ENCODE measurements around the gene MADD. TPM values are rescaled to one million over a fixed set of nuclear protein-coding genes. Genes with fewer than 3 reads are reported as not detected.

The MADD gene
- total RNA-seq, 1 experiment from 2014 or later, result 42.9 TPM

DNA sequence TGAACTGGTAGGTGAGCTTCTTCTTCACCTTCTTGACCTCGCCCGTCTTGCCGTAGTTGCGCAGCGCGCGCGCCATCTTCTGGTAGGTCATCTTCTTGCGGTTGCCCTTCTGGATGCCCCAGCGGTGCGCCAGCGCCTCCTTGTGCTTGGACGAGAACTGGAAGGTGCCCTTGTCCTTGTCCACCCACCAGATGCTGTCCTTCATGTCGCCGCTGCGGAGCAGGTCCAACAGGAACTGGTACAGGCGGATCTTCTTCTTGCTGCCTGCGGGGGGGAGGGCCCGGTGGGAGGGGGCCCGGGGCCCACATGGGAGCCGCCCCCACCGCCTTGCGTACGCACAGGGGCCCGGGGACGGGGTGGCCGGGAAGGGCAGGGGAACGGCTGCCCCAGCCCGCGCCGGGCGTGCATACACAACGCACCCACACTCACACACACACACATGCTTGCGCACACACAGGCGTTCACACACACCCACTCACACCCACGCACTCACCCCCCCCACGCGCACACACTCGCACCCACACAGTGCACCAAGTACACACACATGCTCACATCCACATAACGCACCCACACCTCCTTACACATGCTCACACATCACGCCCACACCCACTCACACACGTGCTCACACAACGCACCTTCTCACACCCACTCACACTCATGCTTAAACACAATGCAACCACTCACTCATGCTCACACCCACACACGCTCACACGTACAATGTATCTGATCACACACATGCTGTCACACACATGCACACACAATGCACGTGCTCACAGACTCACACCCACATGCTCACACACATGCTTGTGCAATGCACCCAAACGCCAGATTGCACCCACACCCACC, 85.6 kb downstream of the MADD start:
- CTCF ChIA-PET, result interaction anchor here (0.6 to 1.1 kb wide), 6 partner anchors 75 to 202 kb away, joined by 3 to 10 read pairs (median 4); partner anchors contain the start of gene NR1H3

DNA sequence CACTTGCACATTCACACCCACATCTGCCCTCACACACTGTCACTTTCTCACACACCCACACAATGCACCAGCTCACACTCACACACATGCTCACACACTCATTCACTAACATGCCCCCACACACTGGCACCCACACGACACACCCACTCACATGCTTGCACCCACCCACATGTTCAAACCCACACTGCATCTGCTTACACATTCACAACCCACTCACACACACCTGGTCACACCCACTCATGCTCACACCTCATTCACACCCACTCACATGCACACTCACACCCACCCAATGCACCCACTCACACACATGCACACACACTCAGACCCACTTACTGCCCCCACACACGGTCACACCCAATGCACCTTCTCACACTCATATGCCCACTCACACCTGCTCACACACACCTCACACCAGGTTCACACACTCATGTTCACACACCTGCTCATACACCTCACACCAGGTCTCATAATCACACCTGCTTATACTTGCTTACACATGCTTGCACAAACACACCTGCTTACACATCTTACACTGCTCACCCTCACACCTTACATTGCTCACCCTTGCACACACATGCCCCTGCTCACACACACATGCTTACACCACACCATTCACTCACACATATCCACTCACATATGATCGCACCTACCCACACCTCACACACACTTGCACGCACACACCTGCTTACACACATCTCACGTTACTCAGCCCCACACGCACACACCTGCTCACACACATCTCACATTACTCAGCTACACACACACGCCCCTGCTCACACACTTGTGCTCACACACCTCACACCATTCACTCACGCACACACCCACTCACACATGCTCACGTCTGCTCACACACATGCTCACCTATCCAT, 86.4 kb downstream of the MADD start:
- CTCF ChIA-PET, result interaction anchor here (0.7 kb wide), 1 partner anchor 42 kb away, joined by 4 read pairs; no protein-coding TSS in a partner anchor
- H3K4me1 Mint-ChIP-seq (ENCODE audit: low read depth, unreplicated experiment), result no peaks in the 10 kb centered on the region
- H3K9me3 Mint-ChIP-seq (ENCODE audit: low read depth, unreplicated experiment), result no peaks in the 10 kb centered on the region
- TF ChIP-seq, protein P1, sequence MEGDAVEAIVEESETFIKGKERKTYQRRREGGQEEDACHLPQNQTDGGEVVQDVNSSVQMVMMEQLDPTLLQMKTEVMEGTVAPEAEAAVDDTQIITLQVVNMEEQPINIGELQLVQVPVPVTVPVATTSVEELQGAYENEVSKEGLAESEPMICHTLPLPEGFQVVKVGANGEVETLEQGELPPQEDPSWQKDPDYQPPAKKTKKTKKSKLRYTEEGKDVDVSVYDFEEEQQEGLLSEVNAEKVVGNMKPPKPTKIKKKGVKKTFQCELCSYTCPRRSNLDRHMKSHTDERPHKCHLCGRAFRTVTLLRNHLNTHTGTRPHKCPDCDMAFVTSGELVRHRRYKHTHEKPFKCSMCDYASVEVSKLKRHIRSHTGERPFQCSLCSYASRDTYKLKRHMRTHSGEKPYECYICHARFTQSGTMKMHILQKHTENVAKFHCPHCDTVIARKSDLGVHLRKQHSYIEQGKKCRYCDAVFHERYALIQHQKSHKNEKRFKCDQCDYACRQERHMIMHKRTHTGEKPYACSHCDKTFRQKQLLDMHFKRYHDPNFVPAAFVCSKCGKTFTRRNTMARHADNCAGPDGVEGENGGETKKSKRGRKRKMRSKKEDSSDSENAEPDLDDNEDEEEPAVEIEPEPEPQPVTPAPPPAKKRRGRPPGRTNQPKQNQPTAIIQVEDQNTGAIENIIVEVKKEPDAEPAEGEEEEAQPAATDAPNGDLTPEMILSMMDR (IDR thresholded peaks at IDR 0.05; ENCODE audit: unreplicated experiment), result no peak
- no peak overlapping the region for H3K27ac Mint-ChIP-seq (ENCODE audit: unreplicated experiment)
- no peak for DNase-seq
- BruUV-seq (replicated peaks), result no TSS peak
- no peak overlapping the region for H3K4me3 Mint-ChIP-seq (ENCODE audit: low read depth, unreplicated experiment)
- intact Hi-C loops (cut with micrococcal nuclease; ENCODE audit: unreplicated experiment), result loop anchor here (5.0 to 10.0 kb wide), 2 partner anchors 102 to 179 kb away; partner anchors contain the start of genes ARFGAP2 and NR1H3
- H3K36me3 Mint-ChIP-seq (ENCODE audit: insufficient read depth, unreplicated experiment), result no peaks in the 10 kb centered on the region
- no peaks in the 10 kb centered on the region for H3K27me3 Mint-ChIP-seq (ENCODE audit: unreplicated experiment)

More for the DNA sequence above, 85.6 kb downstream of the MADD start:
- BruUV-seq (replicated peaks), result no TSS peak
- DNase-seq, result peak; percentile 96
- H3K27ac Mint-ChIP-seq (ENCODE audit: unreplicated experiment), result no peak overlapping the region
- no peaks in the 10 kb centered on the region for H3K36me3 Mint-ChIP-seq (ENCODE audit: insufficient read depth, unreplicated experiment)
- H3K4me3 Mint-ChIP-seq (ENCODE audit: low read depth, unreplicated experiment), result no peak overlapping the region
- TF ChIP-seq, protein P1 (IDR thresholded peaks at IDR 0.05; ENCODE audit: unreplicated experiment), result peak; percentile 97
- no peaks in the 10 kb centered on the region for H3K9me3 Mint-ChIP-seq (ENCODE audit: low read depth, unreplicated experiment)
- intact Hi-C loops (cut with micrococcal nuclease; ENCODE audit: unreplicated experiment), result loop anchor here (5.0 to 10.0 kb wide), 2 partner anchors 101 to 178 kb away; partner anchors contain the start of genes ARFGAP2 and NR1H3
- H3K27me3 Mint-ChIP-seq (ENCODE audit: unreplicated experiment), result no peaks in the 10 kb centered on the region
- no peaks in the 10 kb centered on the region for H3K4me1 Mint-ChIP-seq (ENCODE audit: low read depth, unreplicated experiment)

DNA sequence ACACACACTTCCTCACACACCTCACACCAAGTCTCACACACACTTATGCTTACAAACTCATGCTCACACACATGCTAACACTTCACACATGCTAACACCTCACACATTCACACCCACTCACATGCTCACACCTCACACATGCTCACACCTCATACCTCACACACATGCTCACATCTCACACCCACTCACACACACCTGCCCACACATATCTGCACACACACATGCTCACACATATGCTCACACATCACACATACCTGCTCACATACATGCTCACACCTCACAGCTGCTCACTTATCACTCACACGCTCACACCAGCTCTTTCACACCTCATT, 87.0 kb downstream of the MADD start:
- Mint-ChIP-seq H3K36me3 (ENCODE audit: insufficient read depth, unreplicated experiment) (no peaks in the 10 kb centered on the region), H3K27ac (ENCODE audit: unreplicated experiment) (no peak overlapping the region), H3K9me3 (ENCODE audit: low read depth, unreplicated experiment) (no peaks in the 10 kb centered on the region), H3K4me1 (ENCODE audit: low read depth, unreplicated experiment) (no peaks in the 10 kb centered on the region), H3K4me3 (ENCODE audit: low read depth, unreplicated experiment) (no peak overlapping the region), H3K27me3 (ENCODE audit: unreplicated experiment) (no peaks in the 10 kb centered on the region)
- no peak for DNase-seq
- TF ChIP-seq, protein P1 (IDR thresholded peaks at IDR 0.05; ENCODE audit: unreplicated experiment), result no peak
- intact Hi-C loops (cut with micrococcal nuclease; ENCODE audit: unreplicated experiment), result loop anchor here (5.0 to 10.0 kb wide), 2 partner anchors 102 to 180 kb away; partner anchors contain the start of genes ARFGAP2 and NR1H3
- BruUV-seq (replicated peaks), result no TSS peak
- CTCF ChIA-PET, result interaction anchor here (0.7 kb wide), 1 partner anchor 43 kb away, joined by 4 read pairs; no protein-coding TSS in a partner anchor

Data from Calu3 (cell line).